ENCODE measurements around the gene SPOCK2.

The SPOCK2 gene

DNA sequence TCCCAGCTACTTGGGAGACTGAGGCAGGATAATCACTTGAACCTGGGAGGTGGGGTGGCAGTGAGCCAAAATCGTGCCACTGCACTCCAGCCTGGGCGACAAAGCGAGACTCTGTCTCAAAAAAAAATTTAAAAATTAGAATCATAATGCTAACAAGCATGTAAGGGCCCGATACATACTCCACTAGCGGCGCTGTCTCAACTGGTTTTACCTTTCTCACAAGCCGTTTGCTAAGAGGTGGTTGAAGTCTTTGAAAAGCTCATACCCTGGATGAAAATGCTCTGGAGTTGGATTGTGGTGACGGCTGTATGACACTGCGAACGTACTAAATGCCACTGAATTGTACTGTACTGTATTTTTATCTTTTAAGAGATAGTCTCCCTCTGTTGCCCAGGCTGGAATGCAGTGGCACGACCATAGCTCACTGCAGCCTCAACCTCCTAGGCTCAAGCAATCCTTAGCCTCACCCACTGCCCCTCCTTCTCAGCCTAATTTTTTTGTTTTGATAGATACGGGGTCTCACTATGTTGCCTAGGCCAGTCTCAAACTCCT, 29.9 kb downstream of the SPOCK2 start (continued):
- TF ChIP-seq ZNF621 (tag by site-specific recombination; IDR thresholded peaks at IDR 0.05) (no peak), ZNF114 (tag by site-specific recombination; IDR thresholded peaks at IDR 0.05) (no peak)

- ChIA-PET POLR2A (interaction anchor here (0.6 kb wide), 2 partner anchors 196 to 1573 kb away, joined by 4 to 5 read pairs; no protein-coding TSS in a partner anchor), CTCF (interaction anchor here (0.7 to 1.9 kb wide), 6 partner anchors 9 to 388 kb away, joined by 3 to 11 read pairs (median 4); no protein-coding TSS in a partner anchor)
- H3K4me3 ChIP-seq (ENCODE audit: low read depth, low read length) = no peak overlapping the region
- H3K27ac ChIP-seq (ENCODE audit: extremely low read depth, low read depth, low read length) = no peak overlapping the region
- peaks cover 13% of the 10 kb centered on the region for H3K4me1 ChIP-seq (ENCODE audit: control insufficient read depth, insufficient read depth, low read length)
- H3K36me3 ChIP-seq (ENCODE audit: control insufficient read depth in 2 of 2, insufficient read depth in 1 of 2, low read length in 2 of 2) = no peaks in the 10 kb centered on the region
- H3K9me3 ChIP-seq (ENCODE audit: control insufficient read depth, insufficient read depth, low read depth, low read length) = no peaks in the 10 kb centered on the region
- TF ChIP-seq SALL2 (tag by site-specific recombination; IDR thresholded peaks at IDR 0.05; ENCODE audit: borderline replicate concordance) = no peak
- no peak for TF ChIP-seq SP2 (tag by site-specific recombination; IDR thresholded peaks at IDR 0.05)
- TF ChIP-seq, protein P1, sequence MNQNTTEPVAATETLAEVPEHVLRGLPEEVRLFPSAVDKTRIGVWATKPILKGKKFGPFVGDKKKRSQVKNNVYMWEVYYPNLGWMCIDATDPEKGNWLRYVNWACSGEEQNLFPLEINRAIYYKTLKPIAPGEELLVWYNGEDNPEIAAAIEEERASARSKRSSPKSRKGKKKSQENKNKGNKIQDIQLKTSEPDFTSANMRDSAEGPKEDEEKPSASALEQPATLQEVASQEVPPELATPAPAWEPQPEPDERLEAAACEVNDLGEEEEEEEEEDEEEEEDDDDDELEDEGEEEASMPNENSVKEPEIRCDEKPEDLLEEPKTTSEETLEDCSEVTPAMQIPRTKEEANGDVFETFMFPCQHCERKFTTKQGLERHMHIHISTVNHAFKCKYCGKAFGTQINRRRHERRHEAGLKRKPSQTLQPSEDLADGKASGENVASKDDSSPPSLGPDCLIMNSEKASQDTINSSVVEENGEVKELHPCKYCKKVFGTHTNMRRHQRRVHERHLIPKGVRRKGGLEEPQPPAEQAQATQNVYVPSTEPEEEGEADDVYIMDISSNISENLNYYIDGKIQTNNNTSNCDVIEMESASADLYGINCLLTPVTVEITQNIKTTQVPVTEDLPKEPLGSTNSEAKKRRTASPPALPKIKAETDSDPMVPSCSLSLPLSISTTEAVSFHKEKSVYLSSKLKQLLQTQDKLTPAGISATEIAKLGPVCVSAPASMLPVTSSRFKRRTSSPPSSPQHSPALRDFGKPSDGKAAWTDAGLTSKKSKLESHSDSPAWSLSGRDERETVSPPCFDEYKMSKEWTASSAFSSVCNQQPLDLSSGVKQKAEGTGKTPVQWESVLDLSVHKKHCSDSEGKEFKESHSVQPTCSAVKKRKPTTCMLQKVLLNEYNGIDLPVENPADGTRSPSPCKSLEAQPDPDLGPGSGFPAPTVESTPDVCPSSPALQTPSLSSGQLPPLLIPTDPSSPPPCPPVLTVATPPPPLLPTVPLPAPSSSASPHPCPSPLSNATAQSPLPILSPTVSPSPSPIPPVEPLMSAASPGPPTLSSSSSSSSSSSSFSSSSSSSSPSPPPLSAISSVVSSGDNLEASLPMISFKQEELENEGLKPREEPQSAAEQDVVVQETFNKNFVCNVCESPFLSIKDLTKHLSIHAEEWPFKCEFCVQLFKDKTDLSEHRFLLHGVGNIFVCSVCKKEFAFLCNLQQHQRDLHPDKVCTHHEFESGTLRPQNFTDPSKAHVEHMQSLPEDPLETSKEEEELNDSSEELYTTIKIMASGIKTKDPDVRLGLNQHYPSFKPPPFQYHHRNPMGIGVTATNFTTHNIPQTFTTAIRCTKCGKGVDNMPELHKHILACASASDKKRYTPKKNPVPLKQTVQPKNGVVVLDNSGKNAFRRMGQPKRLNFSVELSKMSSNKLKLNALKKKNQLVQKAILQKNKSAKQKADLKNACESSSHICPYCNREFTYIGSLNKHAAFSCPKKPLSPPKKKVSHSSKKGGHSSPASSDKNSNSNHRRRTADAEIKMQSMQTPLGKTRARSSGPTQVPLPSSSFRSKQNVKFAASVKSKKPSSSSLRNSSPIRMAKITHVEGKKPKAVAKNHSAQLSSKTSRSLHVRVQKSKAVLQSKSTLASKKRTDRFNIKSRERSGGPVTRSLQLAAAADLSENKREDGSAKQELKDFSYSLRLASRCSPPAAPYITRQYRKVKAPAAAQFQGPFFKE (tag by site-specific recombination; IDR thresholded peaks at IDR 0.05; ENCODE audit: borderline replicate concordance) = no peak
- TF ChIP-seq ZNF398 (tag by site-specific recombination; IDR thresholded peaks at IDR 0.05) = no peak
- no peak for TF ChIP-seq ZNF302 (tag by site-specific recombination; IDR thresholded peaks at IDR 0.05; ENCODE audit: low read depth)
- TF ChIP-seq ZNF791 (tag by site-specific recombination; IDR thresholded peaks at IDR 0.05) = no peak
- no peak for TF ChIP-seq ZNF223 (tag by site-specific recombination; IDR thresholded peaks at IDR 0.05)
- no peak for TF ChIP-seq ZNF416 (tag by site-specific recombination; IDR thresholded peaks at IDR 0.05)
- TF ChIP-seq ZBTB1 (tag by site-specific recombination; IDR thresholded peaks at IDR 0.05) = no peak
- TF ChIP-seq ZNF624 (tag by site-specific recombination; IDR thresholded peaks at IDR 0.05) = no peak
- no peak for TF ChIP-seq ZNF423 (tag by site-specific recombination; IDR thresholded peaks at IDR 0.05)
- no peak for TF ChIP-seq ZNF518A (tag by site-specific recombination; conservative IDR thresholded peaks at IDR 0.05; ENCODE audit: low read depth)
- TF ChIP-seq ZNF280C (tag by site-specific recombination; IDR thresholded peaks at IDR 0.05) = no peak
- no peak for TF ChIP-seq ZNF645 (tag by site-specific recombination; IDR thresholded peaks at IDR 0.05)
- TF ChIP-seq, protein P2, sequence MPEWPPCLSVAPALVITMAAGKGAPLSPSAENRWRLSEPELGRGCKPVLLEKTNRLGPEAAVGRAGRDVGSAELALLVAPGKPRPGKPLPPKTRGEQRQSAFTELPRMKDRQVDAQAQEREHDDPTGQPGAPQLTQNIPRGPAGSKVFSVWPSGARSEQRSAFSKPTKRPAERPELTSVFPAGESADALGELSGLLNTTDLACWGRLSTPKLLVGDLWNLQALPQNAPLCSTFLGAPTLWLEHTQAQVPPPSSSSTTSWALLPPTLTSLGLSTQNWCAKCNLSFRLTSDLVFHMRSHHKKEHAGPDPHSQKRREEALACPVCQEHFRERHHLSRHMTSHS (tag by site-specific recombination; IDR thresholded peaks at IDR 0.05) = no peak
These were observed 31.2 kb downstream of the SPOCK2 start for GRCh38 chr10:72056932-72057751.
